ENCODE measurements around the gene COQ10B.
A peak's percentile ranks its signal among the peaks of the same experiment; 100 is the strongest.

COQ10B gene

DNA sequence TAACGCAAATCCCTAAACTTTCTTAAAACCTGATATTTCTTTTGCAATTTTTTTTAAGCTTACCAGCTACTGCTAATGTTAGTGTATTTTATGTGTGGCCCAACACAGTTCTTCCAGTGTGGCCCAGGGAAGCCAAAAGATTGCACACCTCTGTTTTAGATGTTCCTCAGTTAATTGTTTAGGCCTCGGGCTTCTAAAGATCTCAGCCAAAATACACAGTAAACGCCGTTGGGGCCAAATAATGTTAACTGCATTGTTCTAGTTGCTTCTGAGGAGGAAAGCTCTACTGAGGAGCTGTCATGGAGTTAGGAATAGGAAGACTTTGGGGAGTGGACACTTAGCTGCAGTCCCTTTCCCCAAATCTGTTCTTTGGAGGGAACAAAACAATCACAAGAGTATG is 48.8 kb downstream of the COQ10B start:
- peak in 2 of 14 donors; percentile 5 to 8 for DNase-seq

DNA sequence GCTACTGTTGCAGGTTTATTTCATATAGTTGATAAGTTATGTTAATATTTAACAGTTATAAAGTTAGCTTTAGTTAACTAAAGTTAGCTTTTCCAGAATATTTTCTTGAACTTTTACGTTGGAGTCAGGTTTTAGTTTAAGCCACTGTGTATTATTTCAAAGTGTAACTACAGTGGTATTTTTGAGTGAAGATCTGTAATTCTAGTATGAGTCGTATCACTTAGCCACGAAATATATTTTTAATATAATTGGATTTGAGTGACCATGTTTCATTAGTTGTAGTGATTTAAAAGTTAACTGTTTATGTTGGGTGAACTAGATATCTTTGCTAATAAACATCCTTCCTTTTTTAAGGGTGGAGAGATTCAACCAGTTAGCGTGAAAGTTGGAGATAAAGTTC is 49.3 kb downstream of the COQ10B start:
- no peak for DNase-seq

DNA sequence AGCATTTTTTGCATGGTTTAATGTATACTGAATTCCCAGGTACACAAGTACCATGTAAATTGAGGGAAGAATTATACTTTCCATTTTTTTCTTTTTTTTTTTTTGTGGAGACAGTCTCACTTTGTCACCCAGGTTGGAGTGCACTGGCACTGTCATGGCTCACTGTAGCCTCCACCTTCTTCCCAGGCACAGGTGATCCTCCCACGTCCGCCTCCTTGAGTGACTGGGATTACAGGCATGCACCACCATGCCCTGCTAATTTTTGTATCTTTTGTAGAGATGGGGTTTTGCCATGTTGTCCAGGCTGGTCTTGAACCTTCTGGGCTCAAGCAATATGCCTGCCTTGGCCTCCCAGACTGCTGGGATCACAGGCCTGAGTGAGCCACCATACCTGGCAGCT is 50.6 kb downstream of the COQ10B start:
- DNase-seq = no peak

DNA sequence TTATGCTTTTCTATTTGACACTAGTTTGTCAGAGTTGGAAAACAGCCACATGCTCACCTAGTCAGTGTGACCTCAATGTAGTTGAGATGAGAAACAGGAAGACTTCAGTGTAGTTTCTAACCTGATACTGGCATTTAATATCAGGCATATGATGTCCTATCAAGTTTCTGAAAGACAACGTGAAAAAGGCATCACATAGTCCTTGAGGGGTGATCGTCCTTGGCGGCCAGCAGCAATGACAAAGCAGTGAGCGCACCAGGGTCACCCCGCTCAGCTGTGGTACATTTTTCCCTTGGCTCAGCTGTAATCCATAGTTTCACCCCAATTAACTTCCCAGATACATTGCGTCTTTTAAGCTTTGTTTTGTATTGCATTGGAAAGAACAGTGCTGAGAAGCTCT is 51.2 kb downstream of the COQ10B start:
- no peak for DNase-seq

DNA sequence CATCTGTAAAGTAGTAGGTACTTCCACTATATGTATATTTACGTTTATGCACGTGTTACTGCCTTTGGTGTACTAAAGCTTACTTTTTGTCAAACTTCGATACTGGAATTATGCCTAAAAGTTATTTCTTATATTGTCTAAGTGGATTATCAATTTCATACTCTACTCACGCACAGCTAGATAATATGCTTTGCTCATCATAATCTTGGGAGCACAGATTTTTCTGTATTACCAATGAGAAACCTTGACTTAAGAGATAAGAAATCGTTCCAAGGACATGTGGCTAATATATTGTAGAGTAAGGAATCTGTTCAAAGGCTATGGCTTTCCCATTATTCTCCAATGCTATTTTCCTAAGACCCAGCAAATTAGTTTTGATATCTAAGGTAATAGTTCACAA is 53.3 kb downstream of the COQ10B start:
- no peak for DNase-seq

DNA sequence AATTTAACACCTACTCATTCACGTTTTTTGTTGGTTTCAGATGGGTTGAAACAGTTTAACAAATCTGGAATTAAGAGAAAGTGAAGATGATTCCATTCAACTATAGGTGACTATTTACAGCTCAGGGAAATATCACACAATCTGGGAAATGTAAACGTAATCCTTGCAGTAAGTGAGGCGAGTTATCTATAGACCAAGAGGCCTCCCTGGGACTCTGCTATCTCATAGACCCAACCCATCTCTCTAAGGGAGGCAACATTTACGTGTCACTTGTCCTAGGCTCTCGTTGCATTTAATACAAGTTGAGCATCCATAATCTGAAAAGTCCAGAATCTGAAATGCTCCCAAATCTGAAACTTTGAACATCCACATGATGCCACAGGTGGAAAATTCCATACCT is 60.6 kb downstream of the COQ10B start:
- no peak for DNase-seq

DNA sequence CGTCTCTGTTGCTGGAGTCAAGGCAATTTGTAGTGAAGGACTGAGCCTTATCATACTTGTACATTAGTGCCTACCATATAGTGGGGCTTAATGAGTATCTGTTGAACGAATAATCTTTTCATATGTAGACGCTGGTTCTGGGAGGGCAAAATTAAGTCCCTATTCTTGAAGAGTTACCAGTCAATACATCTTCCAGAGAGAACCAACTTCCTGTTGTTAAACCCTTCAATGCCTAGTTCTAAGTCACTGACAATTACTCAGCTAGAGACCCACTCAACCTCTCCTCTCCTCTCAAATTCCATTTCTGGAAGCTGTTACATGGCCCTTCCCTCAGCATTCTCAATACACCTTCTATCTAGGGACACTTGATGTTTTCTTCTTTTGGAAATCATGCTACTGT is 61.4 kb downstream of the COQ10B start:
- DNase-seq = peak in 1 of 14 donors; percentile 3

DNA sequence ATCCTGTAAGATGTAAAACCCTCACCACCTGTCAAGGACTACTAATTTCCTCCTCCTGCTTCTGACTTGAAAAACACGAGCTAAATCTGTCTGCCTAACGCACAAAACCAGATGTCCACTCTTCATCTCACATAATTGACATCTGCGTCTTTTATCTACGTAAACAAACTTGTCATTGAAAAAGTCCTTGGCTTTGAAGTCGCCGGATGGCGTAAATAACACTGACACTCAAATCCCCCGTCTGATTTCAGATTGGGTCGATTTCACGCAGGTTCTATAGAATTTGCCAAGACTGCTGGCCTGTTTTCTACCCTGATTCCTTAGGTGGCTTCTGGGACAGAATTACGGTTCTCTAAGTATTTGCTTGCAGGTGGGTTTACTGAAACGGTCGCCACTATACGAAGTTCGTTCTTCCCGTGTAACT is 62.0 kb downstream of the COQ10B start:
- DNase-seq = peak in 1 of 14 donors; percentile 71

DNA sequence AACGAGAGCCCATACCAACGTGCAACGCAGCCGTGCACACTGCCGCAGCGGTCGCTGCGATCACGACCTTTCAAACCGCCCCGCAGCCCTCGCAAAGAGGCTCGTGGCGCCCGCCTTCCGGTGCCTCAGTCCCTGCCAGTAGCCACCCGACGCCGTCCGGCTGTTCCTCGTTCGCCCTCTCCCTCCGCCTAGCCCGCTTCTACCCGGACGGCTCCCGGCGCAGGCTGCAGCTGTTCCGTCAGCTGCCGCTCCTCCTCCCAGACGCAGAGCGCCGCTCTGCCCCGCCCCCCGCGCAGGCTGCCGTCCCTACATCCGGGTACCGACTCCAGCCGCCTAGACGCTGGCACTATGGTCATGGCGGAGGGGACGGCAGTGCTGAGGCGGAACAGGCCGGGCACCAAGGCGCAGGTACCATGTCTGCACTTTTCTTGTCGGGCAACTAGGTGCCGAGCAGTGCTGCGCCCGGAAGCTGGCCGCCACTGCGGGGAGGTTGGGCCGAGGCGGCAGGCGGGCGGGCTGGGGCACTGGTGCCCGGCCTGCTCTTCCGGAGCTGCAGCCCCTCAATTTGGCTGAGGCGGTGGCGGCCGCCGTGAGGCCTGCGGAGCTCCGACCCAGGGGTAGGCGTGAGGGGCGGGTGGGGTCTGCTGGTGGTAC is 62.5 kb downstream of the COQ10B start, which contains the start of gene MOB4:
Gene MOB4 (plus strand): TSS at position 328 of the 654 bp plus-strand sequence. CDS start 21 bp downstream, at position 349.
- peak; percentile 50 to 97 (median 93) for DNase-seq

DNA sequence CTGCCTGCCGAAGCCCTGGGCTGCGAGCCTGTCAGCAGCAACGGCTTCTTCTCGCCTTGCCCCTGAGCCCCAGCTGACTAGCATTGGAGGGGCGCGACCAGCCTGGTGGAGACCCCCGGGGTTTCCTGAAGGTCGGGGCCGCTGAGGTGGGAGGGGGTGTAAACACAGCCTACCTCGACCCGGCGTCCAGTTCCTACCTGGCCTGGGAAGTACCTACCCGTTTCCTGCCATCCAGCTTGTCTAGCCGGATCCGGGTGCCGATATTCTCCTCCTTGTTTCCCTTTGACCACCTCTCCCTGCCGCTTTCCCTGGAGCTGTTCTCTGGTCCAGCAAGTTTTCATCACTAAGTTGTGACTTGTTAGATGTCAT is 63.0 kb downstream of the COQ10B start:
- peak in 5 of 14 donors; percentile 9 to 78 (median 76) for DNase-seq

DNA sequence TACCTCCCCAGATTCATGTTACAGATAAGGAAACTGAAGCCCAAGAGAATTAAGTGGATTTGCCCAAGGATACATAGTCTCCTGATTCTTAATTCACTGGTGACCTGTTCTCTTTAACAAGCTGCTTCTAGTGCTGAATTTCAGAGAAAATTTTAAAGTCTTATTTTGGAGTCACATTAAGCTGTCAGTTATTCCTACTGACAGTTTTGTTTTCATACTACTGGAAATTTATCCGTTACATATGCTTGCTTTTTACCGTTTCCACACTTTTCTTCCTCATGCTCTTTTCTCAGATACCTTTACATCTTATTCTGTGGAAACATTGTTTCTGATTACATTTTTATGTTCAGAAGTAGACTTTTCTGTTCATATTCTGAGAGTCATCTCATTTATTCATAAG is 63.8 kb downstream of the COQ10B start:
- no peak for DNase-seq

Data from C1 segment of cervical spinal cord (tissue), 14 donors.